Kasumi-1 (cell line): ENCODE results near the gene BICD2.
"Not testable (repeated sequence)": the region's sequence is repeated elsewhere in the genome, so short reads cannot be mapped to it uniquely, and the experiment has no call there.

Source experiments
- DNase-seq, 2 experiments: peaks; one replicate each; lab custom pipeline; 2025; lab: John Stamatoyannopoulos, UW

BICD2 gene

DNA sequence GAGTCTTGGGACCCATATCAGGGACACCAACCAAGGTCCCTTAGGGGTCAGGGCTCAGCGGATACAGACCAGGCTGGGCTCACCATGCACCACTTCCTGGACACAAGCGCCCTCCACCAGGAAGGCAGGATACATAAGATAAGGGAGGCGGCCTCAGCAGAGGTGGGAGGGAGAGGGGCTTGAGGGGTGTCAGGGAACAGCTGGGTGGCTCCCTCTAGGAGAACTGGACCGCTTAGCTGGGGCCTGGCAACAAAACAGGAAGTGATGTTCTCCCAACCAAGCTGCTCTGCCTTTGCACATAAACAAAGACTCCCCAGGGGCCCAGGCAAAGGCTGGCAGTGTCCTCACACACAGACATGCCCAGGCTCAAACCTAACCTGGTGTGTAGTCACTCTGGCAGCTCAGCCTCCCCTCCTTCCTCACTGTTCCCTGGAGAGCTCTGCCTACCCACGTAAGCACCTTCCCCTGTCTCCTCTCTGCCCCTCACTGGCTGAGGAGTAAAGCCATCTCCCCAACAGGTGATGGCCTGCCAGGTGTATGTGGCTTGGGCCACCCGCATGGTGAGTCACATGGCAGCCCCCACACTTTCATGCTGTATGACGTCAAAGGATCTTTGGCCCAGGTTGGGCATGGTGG lies 5.8 kb upstream of the BICD2 start:
- peak; percentile 48 to 56 for DNase-seq

DNA sequence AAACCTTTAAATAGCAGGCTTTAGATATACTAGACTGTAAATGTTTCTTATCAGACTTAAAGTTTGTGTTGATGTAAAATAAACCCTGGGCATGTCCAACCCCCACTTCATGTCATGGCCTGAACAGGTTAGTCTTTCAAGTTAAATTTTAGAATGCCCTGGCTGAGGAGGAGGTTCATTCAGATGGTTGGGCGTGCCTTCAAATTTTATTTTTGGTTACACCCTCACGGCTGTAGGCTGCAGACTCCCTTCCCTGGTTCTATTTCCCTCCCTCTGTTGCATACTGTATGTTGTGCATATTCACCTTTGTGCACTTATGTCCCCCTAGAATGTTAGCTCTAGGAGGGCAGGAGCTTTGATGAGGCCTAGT lies 5.3 kb upstream of the BICD2 start:
- DNase-seq: no peak

DNA sequence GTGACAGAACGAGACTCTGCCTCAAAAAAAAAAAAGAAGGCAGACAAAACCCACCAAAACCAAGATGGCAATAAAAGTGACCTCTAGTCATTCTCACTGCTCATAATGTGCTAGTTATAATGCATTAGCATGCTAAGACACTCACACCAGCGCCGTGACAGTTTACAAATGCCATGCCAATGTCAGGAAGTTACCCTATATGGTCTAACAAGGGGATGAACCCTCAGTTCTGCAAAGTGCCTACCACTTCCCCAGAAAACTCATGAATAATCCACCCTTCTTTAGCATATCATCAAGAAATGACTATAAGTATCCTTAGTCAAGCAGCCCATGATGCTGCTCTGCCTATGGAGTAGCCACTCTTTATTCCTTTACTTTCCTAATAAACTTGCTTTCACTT lies 4.7 kb upstream of the BICD2 start:
- DNase-seq: no peak

DNA sequence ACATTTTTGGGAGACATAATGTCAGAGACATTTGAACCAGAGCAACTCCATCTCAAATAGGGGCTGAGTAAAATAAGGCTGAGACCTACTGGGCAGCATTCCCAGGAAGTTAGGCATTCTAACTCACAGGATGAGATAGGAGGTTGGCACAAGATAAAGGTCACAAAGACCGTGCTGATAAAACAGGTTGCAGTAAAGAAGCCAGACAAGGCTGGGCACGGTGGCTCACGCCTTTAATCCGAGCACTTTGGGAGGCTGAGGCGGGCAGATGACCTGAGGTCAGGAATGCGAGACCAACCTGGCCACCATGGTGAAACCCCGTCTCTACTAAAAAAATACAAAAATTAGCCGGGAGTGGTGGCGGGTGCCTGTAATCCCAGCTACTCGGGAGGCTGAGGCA lies 4.2 kb upstream of the BICD2 start:
- DNase-seq: not testable (repeated sequence)

DNA sequence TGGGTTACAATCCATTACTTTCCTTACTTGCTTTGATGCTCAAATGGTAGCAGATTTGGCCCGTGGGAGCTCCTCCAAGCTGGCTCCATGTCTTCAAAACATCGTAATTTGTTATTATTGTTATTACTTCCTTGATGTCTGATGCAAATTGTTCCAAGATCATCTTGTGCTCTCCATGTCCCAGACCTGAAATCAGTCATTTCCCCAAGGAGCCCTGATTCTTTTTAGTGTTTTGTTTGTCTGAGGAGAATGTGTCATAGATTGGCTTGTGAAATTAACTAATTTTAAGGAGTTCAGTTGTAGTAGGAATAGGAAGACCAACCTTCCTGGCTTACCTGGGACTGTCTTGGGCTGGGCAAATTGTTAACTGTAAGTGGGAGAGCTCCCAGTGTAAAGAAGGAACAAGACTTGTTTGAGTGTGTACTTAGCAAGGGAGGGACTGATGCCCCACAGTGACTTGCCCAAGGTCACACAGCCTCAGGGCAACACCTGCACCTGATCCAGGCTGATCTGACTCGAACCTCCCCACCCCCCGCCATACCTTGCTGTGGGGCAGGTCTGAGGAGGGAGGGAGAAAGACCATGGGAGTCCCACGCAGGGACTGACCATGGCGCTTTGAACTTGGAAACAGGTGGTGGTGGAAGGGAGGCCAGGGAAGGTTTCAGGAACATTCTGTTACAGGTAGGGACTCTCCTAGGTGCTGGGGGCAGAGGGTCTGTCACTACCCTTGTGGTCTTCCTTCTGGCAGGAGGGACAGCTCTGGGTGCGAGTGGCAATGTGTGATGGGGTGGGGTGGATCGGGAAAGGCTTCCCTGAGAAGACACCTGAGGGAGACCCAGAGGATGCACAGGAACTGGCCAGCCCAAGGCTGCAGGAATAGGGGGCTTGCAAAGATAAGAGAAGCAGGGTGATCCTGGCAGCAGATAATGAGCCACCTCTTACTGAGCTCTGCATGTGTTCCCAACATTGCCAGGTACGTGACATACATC lies 2.7 kb upstream of the BICD2 start:
- DNase-seq: no peak

DNA sequence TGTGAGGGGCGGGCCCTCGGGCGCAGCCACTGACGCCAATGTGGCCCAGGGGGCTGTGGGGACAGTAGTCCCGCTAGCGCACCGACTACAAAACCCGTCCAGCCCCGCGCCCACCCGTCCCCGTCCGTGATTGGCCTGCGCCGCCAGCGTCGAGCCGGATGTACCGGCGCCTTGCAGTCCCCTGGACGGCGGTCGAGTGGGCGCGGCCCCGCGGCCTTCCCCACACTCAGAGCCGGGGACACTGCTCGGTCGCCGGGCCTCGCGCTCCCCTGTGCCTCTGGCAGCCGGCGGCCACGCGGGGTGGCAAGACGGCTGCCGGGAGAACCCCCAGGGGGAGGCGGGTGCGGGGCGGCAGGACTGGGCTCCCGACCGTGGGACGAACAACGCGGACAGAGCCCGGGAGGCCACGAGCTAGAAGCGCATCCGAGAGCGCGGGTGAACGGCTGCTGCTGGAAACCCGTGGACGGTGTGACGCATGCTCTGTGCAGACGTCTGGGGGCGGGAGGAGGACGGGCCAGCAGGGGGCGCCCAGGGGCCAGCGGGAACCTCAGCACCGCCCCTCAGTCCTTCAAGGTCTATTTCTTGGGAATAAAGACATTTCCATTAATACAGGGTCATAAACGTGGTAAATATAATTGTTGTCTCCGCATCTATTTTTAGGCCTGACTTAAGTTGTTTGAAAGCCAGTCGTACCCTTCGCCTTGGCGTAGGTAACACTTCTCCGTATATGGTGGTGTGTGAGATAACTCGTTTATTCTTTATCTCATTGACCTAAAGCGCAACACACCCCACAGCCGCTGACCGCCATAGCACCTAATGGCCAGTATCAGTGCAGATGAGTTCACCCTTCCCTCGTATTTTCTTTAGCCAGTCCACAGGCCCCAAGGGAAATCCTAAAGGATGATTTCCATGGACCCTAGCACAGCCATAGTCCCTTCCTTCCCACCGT lies 629 bp upstream of the BICD2 start:
- DNase-seq: peak; percentile 94

DNA sequence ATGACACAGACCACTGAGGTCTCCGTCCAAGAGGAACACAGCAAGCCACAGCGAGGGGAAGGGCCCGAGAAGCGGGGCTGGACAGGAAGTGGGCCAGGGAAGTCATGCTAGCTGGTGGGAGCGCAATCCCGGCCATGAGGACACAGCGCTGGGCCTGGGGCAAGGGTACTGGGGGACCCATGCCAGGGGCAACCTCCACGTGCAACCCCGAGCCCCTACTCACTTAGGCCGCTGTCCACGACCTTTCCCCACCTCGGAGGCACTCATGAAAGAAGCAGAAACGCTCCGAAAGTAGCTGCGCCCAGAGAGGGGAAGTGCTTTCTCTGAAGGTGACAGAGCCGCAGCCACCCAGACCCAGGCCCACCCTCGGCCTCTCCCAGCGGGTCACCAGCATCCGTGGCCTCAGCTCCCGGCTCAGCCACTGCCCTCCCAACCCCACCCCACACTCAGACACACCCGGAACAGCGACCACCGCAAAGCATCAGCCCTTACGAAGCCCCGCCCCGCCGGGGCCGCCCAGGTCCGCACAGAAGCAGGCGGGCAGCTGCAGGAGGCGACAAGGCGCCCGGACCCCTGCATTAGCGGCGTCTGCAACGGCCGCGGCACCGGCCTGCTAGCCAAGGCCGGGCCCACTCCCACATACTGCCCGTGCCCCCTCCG lies 782 bp downstream of the BICD2 start:
- peak; percentile 34 to 61 for DNase-seq

DNA sequence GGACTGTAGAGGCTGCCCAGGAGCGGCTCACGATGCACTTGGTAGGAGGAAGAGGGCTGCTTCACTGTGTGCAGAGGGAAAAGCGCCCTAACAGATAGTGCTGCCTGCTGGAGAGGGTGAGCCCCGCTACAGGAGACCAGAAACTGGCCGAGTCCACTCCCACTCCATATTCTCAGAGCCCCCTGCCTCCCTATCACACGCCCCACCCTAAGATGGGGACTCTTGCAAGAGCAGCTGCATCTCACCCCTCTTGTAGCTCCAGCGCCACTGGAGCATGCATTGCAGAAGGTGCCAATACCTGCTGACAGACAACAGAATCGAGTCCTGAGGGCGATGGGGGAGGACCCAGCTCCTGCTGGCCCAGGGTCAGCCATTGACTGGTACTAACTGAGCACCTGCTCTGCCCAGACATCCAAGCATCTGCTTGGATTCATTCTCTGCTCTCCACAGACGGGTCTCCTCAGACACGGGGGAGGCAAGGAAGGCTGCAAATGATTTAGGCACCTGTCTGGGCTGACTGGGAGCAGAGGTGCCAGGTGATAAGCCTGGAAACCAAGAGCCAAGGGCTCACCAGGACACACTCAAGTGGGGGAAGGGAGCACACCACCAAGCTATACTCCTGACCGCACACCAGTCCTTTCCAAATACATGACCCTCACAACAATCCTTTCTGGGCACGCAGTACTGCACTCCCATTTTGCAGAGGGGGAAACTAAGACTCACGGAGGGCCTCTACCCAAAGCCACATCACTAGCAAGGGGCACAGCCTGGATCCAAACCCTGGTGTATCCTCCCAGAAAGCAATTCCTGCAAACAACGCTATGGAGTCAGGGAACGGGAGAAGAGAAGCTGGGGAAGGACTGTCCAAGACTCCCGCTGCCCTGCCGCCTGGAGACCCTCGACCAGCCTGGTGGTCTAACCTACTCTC lies 1.6 kb downstream of the BICD2 start:
- no peak for DNase-seq

DNA sequence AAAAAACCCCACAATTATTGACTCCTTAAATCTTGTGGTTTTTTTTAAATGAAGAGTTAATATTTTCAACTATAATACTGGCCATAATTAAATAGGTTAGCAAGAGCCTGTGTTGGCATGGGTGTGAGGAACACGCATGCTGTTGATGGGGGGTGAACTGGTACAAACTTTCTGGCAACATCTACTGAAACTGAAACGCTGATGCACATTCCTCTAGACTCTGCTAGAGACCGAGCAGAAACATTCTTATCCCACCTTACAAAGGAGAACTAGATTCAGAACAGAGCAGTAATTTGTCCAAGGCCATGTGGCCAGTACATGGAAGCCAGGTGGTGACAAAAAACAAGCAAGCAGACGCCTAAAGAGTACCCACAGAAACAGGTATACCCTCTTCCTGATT lies 2.4 kb downstream of the BICD2 start:
- no peak for DNase-seq

DNA sequence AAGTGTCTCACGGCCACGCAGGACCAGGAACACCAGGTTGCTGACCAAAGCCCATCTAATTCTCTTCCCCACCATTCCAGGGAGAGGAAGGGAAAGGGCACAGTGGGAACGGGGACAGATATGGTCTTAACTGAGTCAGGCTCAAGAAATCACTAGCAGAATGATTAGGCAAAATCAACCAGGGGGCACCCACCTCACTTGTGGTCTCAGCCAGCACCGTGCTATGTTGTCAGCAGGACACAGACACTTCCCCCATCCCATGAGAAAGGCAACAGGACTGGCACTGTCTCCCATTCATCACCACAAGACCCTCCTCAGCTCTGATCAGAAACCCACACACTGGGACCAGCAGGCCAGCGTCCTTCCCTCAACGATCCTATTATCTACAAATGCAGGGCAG lies 2.9 kb downstream of the BICD2 start:
- no peak for DNase-seq

DNA sequence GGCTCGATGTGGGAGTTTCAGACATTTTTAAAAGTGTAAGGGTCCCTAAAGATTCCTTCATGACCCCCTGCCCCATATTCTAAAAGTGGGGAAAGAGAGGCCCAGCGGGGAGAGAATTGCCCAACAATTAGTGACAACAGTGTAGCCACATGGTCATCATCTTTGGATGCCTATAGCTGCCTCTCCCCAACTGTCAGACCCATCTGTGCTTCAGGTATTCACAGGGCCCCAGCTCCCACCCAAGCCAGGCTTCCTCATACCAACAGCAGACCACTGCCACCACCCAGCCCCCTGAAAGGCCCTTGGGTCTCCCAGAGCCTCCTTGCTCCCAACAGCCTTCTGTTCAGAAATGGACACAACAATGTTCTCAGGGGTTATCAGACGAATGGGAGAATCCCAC lies 4.1 kb downstream of the BICD2 start:
- no peak for DNase-seq

DNA sequence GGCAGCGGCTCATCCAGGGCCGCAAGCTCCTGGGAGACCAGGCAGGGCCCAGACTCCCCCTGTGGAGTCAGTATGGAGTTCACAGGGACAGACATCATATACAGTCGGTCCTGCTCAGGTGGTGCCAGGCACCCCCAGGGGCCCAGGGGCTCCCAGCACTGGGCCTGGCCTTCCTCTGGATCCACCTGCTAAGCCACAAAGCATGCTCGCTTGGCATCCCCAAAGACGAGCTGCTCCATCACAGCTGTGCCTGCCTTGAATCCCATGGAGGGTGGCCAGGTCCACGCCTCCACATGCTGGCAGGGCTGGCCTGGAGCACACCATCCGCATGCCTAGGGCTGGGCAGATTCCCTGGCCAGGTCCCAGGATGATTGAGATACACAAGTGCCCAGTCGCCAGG lies 4.6 kb downstream of the BICD2 start:
- DNase-seq: no peak

DNA sequence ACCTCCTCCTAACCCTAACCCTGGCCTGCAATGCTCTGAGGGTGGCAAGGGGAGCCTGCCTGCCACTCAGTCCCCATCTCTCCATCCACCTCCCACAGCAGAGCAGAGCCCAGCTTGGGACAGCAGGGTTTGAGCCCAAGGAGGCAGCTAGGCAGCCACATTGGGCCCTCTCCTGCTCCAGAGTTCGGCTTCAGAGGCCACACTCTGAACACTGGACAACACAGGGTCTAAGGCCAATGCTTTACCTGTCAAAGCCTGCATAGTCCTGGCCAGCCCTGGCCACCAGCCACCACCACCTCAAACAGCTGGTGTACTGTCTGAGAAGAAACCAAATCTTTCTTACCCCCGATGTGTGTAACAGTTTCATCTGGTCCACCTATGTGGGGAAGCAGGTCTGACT lies 5.2 kb downstream of the BICD2 start:
- DNase-seq: no peak

DNA sequence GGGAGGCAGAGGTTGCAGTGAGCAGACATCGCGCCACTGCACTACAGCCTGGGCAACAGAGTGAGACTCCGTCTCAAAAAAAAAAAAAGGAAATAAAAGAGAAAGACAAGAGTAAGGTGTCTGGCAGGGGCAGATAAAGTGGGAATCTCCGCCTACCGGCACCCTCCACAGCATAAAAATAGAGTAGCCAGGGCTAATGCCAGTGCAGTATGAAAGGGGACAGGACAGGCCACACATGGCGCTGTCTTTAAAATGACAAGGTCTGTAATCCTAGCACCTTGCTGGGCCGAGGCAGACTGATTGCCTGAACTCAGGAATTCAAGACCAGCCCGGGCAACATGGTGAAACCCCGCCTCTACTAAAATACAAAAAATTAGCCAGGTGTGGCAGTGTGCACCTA lies 7.8 kb downstream of the BICD2 start:
- no peak for DNase-seq

DNA sequence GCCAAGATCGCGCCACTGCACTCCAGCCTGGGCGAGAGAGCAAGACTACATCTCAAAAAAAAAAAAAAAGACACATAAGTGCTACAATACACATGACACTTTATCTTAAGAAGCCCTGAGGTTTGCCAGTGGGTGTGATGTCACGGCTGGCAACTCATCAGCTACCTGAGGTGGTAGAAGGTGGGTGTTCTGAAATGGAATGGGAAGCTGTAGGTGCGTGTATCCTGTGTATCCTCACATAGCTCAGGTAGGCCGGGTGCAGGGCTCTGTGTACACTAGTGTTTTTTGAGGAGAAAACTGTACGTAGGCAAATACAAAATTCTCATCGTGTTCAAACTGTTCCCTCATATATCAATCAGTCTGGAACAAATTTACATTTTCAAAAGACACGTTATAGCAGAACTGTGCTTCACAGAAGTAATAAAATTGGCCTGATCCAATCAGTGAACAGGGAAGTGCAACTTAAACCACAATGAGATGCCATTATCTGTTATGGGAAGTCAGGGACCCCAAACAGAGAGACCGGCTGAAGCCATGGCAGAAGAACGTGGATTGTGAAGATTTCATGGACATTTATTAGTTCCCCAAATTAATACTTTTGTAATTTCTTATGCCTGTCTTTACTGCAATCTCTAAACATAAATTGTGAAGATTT lies 10.4 kb downstream of the BICD2 start:
- DNase-seq: no peak

DNA sequence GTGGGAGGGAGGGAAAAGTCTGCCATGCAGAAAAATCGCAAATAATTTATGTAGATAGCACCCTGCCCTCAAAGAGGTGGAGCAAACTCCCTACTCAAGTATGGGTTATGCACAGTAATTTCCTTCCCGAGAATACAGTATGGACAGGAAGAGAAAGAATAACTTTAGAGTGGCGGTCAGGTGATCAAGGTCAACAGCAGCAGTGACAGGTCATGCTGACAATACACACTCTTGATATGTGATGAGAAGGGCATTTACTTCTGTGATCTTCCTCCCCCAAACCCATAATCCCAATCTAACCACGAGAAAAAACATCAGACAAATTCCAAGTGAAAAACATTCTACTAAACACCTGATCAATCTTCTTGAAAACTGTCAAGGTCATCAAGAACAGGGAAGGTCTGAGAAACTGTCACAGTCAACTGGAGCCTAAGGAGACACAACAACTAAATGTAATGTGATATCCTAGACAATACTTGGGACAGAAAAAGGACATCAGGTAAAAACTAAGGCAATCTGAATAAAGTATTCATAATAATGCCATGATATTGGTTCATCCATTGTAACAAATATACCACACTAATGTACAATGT lies 11.7 kb downstream of the BICD2 start:
- DNase-seq: no peak

DNA sequence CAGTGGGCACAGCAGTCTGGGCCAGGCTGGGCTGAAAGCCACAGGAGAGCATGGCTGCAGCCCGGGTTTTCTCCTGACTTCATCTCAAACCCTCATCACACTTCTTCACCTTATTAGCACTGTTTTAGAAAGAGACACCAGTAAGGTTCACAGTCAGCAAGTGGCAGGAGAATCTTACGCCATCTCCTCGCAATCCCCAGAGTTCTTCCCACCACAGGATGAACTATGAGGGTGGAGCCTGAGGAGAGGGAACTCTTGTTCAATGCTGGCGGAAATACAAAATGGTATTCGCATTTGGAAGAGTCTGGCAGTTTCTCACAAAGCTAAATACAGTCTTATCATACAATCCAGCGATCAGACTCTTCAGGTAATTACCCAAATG lies 14.7 kb downstream of the BICD2 start:
- DNase-seq: no peak

DNA sequence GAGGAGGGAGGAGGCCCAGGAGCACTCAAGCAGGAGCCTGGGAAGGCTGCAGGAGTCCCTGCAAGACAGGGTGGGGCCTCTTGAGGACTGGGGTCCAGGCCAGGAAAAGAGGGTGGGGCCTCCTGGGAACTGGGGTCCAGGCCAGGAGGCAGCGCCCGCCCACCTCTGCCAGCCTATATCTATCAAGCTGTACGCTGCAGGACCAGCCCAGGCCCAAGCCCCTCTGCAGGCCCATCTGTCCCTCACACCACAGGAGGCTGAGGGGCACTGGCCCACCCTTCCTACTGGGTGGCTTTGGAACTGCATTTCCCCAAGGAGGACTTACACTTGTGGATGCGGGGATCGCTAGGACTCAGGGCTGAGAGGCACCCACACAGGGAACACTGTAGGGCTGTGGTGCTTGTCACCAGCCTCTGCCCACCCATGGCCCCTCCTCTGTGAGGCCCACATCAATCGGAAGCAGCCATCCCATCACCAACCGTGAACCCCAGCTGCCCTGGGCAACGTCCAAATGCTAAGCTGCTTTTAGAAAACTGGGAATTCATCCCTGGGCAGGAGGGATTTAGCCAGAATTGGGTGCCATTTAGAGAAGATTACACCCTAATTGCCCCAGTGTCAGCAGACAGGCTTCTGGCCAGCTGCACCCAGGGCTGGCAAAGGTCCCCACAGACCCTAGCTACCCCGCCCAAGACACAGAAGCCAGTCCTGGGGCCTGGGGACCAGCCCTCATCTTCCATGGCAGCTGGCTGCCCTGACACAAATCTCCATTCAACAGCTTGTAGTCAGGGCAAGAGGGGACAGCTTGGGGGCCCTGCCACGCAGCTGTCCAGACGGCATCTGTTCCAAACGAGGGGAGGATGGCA lies 15.3 kb downstream of the BICD2 start:
- no peak for DNase-seq

DNA sequence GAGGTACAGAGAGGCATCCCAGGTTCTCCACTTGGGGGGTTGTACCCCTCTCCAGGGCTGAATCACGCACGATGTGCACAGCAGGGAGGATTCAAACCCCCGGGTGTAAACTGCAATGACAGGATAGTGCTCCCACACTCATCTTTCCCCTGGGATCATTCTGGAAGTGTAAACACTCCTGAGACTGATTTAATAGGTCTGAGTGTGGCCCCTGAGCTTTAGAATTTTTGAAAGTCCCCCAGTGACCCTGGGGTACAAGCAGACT lies 16.5 kb downstream of the BICD2 start:
- no peak for DNase-seq
